Tibial nerve (tissue), 4 donors: ENCODE data around the gene PLGRKT.

ENCODE experiments used
- CTCF ChIP-seq, 5 experiments: fragments of 200-600 bp in 3 of 5; fragments of 450-650 bp in 2 of 5; sonication (generic) in 3 of 5; IDR thresholded peaks; one replicate each; pipeline ENCODE4 v1.5.1; 2016 to 2019; ENCODE audit warnings: antibody characterized with exemption in 5 of 5, mild to moderate bottlenecking in 3 of 5, moderate library complexity in 2 of 5
- EP300 ChIP-seq, 2 donors: sonication (generic); formaldehyde crosslinking; IDR thresholded peaks; one replicate each; pipeline ENCODE4 v1.6.1; 2017; ENCODE audit warnings: antibody characterized with exemption in 2 of 2, mild to moderate bottlenecking in 1 of 2
- POLR2A ChIP-seq, 2 donors: fragments of 450-650 bp; IDR thresholded peaks; one replicate each; pipeline ENCODE4 v1.6.1; 2017; ENCODE audit warnings: antibody characterized with exemption in 2 of 2, mild to moderate bottlenecking in 2 of 2, moderate library complexity in 2 of 2

- TF ChIP-seq CTCF (IDR thresholded peaks at IDR 0.05) = no peak
- TF ChIP-seq POLR2A (IDR thresholded peaks at IDR 0.05) = no peak
- TF ChIP-seq EP300 (IDR thresholded peaks at IDR 0.05) = no peak
Measured at GRCh38 chr9:5384436-5384835, 53.3 kb downstream of the PLGRKT start.
